DND-41 (cell line): Measurements from ENCODE around the gene MTERF2.

Experiments used
- EZH2 ChIP-seq: IDR thresholded peaks from 3 replicates; pipeline ENCODE4 v1.6.1; 2012; ENCODE audit warnings: borderline replicate concordance, low read depth, mild to moderate bottlenecking, moderate library complexity, low read length, inconsistent platforms; ENCODE audit not compliant: severe bottlenecking
- TF ChIP-seq, protein P1 (sequence below): IDR thresholded peaks from 2 replicates; pipeline ENCODE4 v1.5.1; 2012; ENCODE audit warnings: borderline replicate concordance, low read length, moderate library complexity, mild to moderate bottlenecking; ENCODE audit not compliant: poor library complexity, severe bottlenecking; ENCODE audit errors: extremely low read depth

- TF ChIP-seq, protein P1, sequence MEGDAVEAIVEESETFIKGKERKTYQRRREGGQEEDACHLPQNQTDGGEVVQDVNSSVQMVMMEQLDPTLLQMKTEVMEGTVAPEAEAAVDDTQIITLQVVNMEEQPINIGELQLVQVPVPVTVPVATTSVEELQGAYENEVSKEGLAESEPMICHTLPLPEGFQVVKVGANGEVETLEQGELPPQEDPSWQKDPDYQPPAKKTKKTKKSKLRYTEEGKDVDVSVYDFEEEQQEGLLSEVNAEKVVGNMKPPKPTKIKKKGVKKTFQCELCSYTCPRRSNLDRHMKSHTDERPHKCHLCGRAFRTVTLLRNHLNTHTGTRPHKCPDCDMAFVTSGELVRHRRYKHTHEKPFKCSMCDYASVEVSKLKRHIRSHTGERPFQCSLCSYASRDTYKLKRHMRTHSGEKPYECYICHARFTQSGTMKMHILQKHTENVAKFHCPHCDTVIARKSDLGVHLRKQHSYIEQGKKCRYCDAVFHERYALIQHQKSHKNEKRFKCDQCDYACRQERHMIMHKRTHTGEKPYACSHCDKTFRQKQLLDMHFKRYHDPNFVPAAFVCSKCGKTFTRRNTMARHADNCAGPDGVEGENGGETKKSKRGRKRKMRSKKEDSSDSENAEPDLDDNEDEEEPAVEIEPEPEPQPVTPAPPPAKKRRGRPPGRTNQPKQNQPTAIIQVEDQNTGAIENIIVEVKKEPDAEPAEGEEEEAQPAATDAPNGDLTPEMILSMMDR: no peak
- no peak for TF ChIP-seq EZH2
These were observed 52.7 kb downstream of the MTERF2 start for GRCh38 chr12:106934277-106934676.
